Neural progenitor cell (in vitro differentiated cells): ENCODE data around the gene ZNF683. TPM values are rescaled to one million over a fixed set of nuclear protein-coding genes. Genes with fewer than 3 reads are reported as not detected.
A peak's percentile ranks its signal among the peaks of the same experiment; 100 is the strongest.

Source experiments
- DNase-seq: peaks from one replicate; pipeline ENCODE4 v3.0.0-alpha.2; 2016; ENCODE audit warnings: low spot score
- H2AFZ ChIP-seq: fragments of 200-600 bp; sonication (generic); replicated peaks from 2 replicates; pipeline ENCODE4 v1.6.1; 2016; ENCODE audit warnings: antibody characterized with exemption
- H3F3A ChIP-seq: fragments of 200-600 bp; sonication (generic); 2 replicates; pipeline ENCODE4 v1.6.1; 2016; ENCODE audit warnings: antibody characterized with exemption, low read depth
- H3K27ac ChIP-seq: fragments of 200-600 bp; sonication (generic); 2 replicates; pipeline ENCODE4 v1.5.1; 2016; ENCODE audit warnings: mild to moderate bottlenecking
- H3K27me3 ChIP-seq: fragments of 200-600 bp; sonication (generic); 2 replicates; pipeline ENCODE4 v1.6.1; 2016; ENCODE audit warnings: mild to moderate bottlenecking, moderate library complexity
- H3K36me3 ChIP-seq: fragments of 200-600 bp; sonication (generic); 2 replicates; pipeline ENCODE4 v1.5.1; 2016
- H3K4me1 ChIP-seq: fragments of 200-600 bp; sonication (generic); 2 replicates; pipeline ENCODE4 v1.6.1; 2016; ENCODE audit warnings: mixed run types
- H3K4me2 ChIP-seq: fragments of 200-600 bp; sonication (generic); 2 replicates; pipeline ENCODE4 v1.6.1; 2016
- H3K4me3 ChIP-seq: fragments of 200-600 bp; sonication (generic); 2 replicates; pipeline ENCODE4 v1.5.1; 2016
- H3K79me2 ChIP-seq: fragments of 200-600 bp; sonication (generic); 2 replicates; pipeline ENCODE4 v1.6.1; 2016; ENCODE audit warnings: low read depth
- H3K9ac ChIP-seq: fragments of 200-600 bp; sonication (generic); 2 replicates; pipeline ENCODE4 v1.6.1; 2016
- H3K9me3 ChIP-seq: fragments of 200-600 bp; sonication (generic); 2 replicates; pipeline ENCODE4 v1.5.1; 2016; ENCODE audit warnings: low read depth
- H4K20me1 ChIP-seq: fragments of 200-600 bp; sonication (generic); 2 replicates; pipeline ENCODE4 v1.6.1; 2016; ENCODE audit warnings: low read depth
- H3K27ac Mint-ChIP-seq: 3 replicates; pipeline ENCODE4 v1.8.0; 2021; ENCODE audit warnings: mixed read lengths
- H3K27me3 Mint-ChIP-seq: 2 replicates; pipeline ENCODE4 v1.8.0; 2022; ENCODE audit warnings: low read depth, mild to moderate bottlenecking, inconsistent platforms, moderate library complexity, mixed read lengths; ENCODE audit not compliant: insufficient read depth
- H3K36me3 Mint-ChIP-seq: 3 replicates; pipeline ENCODE4 v1.8.0; 2021; ENCODE audit warnings: mixed read lengths
- H3K4me1 Mint-ChIP-seq: 3 replicates; pipeline ENCODE4 v1.8.0; 2021; ENCODE audit warnings: mixed read lengths
- H3K4me3 Mint-ChIP-seq: 3 replicates; pipeline ENCODE4 v1.8.0; 2021; ENCODE audit warnings: mild to moderate bottlenecking, moderate library complexity, mixed read lengths
- H3K9me3 Mint-ChIP-seq: 3 replicates; pipeline ENCODE4 v1.8.0; 2020; ENCODE audit warnings: mixed read lengths
- CTCF ChIP-seq: fragments of 200-600 bp; sonication (generic); IDR thresholded peaks from 2 replicates; pipeline ENCODE4 v1.5.1; 2017; ENCODE audit warnings: antibody characterized with exemption, mild to moderate bottlenecking
- EZH2 ChIP-seq: fragments of 200-600 bp; sonication (generic); IDR thresholded peaks from 2 replicates; pipeline ENCODE4 v1.6.1; 2017; ENCODE audit warnings: antibody characterized with exemption, mild to moderate bottlenecking, moderate library complexity
- EZH2phosphoT487 ChIP-seq: fragments of 200-600 bp; sonication (generic); IDR thresholded peaks from 2 replicates; pipeline ENCODE4 v1.6.1; 2017; ENCODE audit warnings: antibody characterized with exemption
- total RNA-seq: library from RNA; depleted of rRNA; stranded (reverse); fragments of >200 nt; gene quantifications from 2 replicates; pipeline ENCODE4 v1.2.3, GENCODE V29; 2015; ENCODE audit warnings: low replicate concordance

ZNF683 gene
- total RNA-seq, 1 donor from 2014 or later = not detected

GRCh38 chr1:26328597-26328996 is 44.0 kb downstream of the ZNF683 start:
- DNase-seq = no peak
- Histone ChIP-seq H3K4me1 (no peaks in the 10 kb centered on the region), H3K27ac (no peak overlapping the region), H3K9ac (no peak overlapping the region), H3F3A (no peaks in the 10 kb centered on the region), H4K20me1 (no peaks in the 10 kb centered on the region), H3K79me2 (no peaks in the 10 kb centered on the region), H3K36me3 (no peaks in the 10 kb centered on the region), H3K9me3 (no peaks in the 10 kb centered on the region), H3K4me3 (no peak overlapping the region), H2AFZ (no peak overlapping the region), H3K4me2 (no peak overlapping the region), H3K27me3 (no peaks in the 10 kb centered on the region)
- Mint-ChIP-seq H3K4me3 (no peak overlapping the region), H3K36me3 (peaks cover 3% of the 10 kb centered on the region), H3K9me3 (no peaks in the 10 kb centered on the region), H3K27me3 (peaks cover 2% of the 10 kb centered on the region), H3K27ac (peak overlapping the region; percentile 63), H3K4me1 (peaks cover 3% of the 10 kb centered on the region)
- TF ChIP-seq CTCF = no peak
- TF ChIP-seq EZH2phosphoT487 = no peak
- TF ChIP-seq EZH2 = no peak

- Histone ChIP-seq H3K4me3 (no peak overlapping the region), H3K27me3 (no peaks in the 10 kb centered on the region), H3K9me3 (no peaks in the 10 kb centered on the region), H3K4me2 (no peak overlapping the region), H3F3A (no peaks in the 10 kb centered on the region), H3K4me1 (no peaks in the 10 kb centered on the region), H2AFZ (no peak overlapping the region), H3K9ac (no peak overlapping the region), H3K36me3 (no peaks in the 10 kb centered on the region), H3K79me2 (no peaks in the 10 kb centered on the region), H3K27ac (no peak overlapping the region), H4K20me1 (no peaks in the 10 kb centered on the region)
- TF ChIP-seq CTCF (no peak), EZH2phosphoT487 (no peak), EZH2 (no peak)
- Mint-ChIP-seq H3K4me3 (no peak overlapping the region), H3K27me3 (peaks cover 2% of the 10 kb centered on the region), H3K36me3 (peaks cover 3% of the 10 kb centered on the region), H3K4me1 (peaks cover 3% of the 10 kb centered on the region), H3K27ac (peak overlapping the region; percentile 63), H3K9me3 (no peaks in the 10 kb centered on the region)
- DNase-seq = no peak
These were observed 44.6 kb downstream of the ZNF683 start for GRCh38 chr1:26327956-26328362.

- H3K27me3 Mint-ChIP-seq = peaks cover 5% of the 10 kb centered on the region
- H3K4me3 Mint-ChIP-seq = no peak overlapping the region
- H3K9me3 ChIP-seq = no peaks in the 10 kb centered on the region
- TF ChIP-seq EZH2 = no peak
- no peak for TF ChIP-seq EZH2phosphoT487
- no peak for TF ChIP-seq CTCF
- DNase-seq = no peak
- H3K27ac Mint-ChIP-seq = no peak overlapping the region
- no peak overlapping the region for H3K9ac ChIP-seq
- H2AFZ ChIP-seq = no peak overlapping the region
- no peak overlapping the region for H3K4me3 ChIP-seq
- no peaks in the 10 kb centered on the region for H3F3A ChIP-seq
- peaks cover 3% of the 10 kb centered on the region for H3K36me3 Mint-ChIP-seq
- peaks cover 3% of the 10 kb centered on the region for H3K4me1 ChIP-seq
- H3K9me3 Mint-ChIP-seq = no peaks in the 10 kb centered on the region
- H3K27me3 ChIP-seq = no peaks in the 10 kb centered on the region
- H3K4me2 ChIP-seq = no peak overlapping the region
- H4K20me1 ChIP-seq = no peaks in the 10 kb centered on the region
- H3K27ac ChIP-seq = no peak overlapping the region
- H3K79me2 ChIP-seq = no peaks in the 10 kb centered on the region
- H3K36me3 ChIP-seq = no peaks in the 10 kb centered on the region
- H3K4me1 Mint-ChIP-seq = peaks cover 12% of the 10 kb centered on the region
These were observed 48.0 kb downstream of the ZNF683 start for GRCh38 chr1:26324550-26324949.

GRCh38 chr1:26323382-26323781 is 49.2 kb downstream of the ZNF683 start:
- Histone ChIP-seq H3K79me2 (no peaks in the 10 kb centered on the region), H4K20me1 (no peaks in the 10 kb centered on the region), H3K4me3 (no peak overlapping the region), H3K27me3 (no peaks in the 10 kb centered on the region), H3K9me3 (no peaks in the 10 kb centered on the region), H3F3A (peaks cover 5% of the 10 kb centered on the region), H3K27ac (no peak overlapping the region), H2AFZ (no peak overlapping the region), H3K4me2 (no peak overlapping the region), H3K4me1 (peaks cover 3% of the 10 kb centered on the region), H3K36me3 (no peaks in the 10 kb centered on the region), H3K9ac (no peak overlapping the region)
- Mint-ChIP-seq H3K4me1 (peaks cover 12% of the 10 kb centered on the region), H3K9me3 (no peaks in the 10 kb centered on the region), H3K4me3 (no peak overlapping the region), H3K27ac (no peak overlapping the region), H3K36me3 (peaks cover 3% of the 10 kb centered on the region), H3K27me3 (peaks cover 5% of the 10 kb centered on the region)
- DNase-seq = no peak
- TF ChIP-seq EZH2 = no peak
- no peak for TF ChIP-seq CTCF
- no peak for TF ChIP-seq EZH2phosphoT487
